AG10803 (cell line): ENCODE measurements around the gene RAP1GAP.

Experiments used
- DNase-seq: peaks from one replicate; pipeline ENCODE4 v3.0.0; 2010; ENCODE audit warnings: low read depth
- H3K4me3 ChIP-seq: 2 replicates; pipeline ENCODE4 v1.5.1; 2011; ENCODE audit warnings: mild to moderate bottlenecking, low read length, control low read depth
- CTCF ChIP-seq: conservative IDR thresholded peaks from 2 replicates; pipeline ENCODE4 v1.5.1; 2011; ENCODE audit warnings: mild to moderate bottlenecking, low read length, control low read depth, inconsistent platforms

The RAP1GAP gene

DNA sequence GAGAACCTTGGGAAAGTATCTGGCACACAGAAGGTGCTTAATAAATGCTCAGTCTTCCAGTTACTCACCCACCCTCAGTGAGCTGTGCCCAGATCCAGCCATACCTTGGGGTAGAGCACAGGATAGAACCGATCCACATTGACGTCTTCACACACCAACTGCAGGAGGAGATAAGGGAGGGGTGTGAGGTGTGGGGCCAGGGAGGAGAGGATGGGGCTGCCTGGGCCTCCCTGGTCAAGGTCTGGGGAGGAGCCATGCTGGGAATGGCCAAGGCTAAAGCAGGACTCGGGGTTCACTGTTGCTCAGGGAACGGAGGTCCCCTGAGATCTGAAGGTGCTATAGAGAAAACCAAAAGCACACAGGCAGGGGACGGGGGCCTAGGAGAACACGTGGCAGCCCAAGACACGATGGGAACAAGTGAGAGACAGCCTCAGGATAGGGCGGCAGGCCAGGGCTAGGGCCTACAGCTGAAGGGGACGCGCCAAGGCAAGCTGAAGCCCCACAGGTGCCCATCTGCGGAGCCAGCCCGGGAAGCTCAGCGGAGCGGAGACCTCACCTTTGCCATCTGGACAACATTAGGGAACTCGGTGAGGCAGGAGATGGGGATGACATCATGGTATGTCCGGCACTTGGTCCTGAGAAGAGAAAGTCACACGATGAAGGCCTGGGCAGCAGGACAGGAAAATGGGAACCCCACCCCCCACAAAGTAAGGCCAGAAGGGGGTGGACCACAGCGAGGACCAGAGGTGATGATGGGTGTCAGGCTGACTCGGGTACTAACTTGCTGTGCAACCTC lies 55.9 kb downstream of the RAP1GAP start:
- DNase-seq = no peak
- no peak for TF ChIP-seq CTCF
- H3K4me3 ChIP-seq = no peak overlapping the region

DNA sequence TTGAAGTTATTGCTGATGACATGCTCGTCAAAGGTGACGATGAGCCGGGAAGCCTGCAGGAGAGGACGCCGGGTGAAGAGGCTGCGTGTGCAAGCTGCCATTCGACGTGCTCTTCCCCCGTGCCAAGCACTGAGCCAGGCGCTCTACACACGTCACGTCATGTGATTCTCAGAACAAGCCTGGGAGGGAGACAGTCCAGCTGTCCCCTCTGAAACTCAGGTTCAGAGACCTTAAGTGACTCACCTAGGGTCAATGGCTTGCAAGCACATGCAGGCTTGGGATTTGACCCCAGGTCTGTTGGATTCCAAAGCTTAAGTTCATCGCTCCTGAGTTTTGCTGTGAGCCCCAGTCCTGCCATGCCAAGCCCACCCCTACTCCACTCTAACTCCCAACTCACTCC lies 57.1 kb downstream of the RAP1GAP start:
- no peak for TF ChIP-seq CTCF
- H3K4me3 ChIP-seq = no peak overlapping the region
- DNase-seq = no peak

DNA sequence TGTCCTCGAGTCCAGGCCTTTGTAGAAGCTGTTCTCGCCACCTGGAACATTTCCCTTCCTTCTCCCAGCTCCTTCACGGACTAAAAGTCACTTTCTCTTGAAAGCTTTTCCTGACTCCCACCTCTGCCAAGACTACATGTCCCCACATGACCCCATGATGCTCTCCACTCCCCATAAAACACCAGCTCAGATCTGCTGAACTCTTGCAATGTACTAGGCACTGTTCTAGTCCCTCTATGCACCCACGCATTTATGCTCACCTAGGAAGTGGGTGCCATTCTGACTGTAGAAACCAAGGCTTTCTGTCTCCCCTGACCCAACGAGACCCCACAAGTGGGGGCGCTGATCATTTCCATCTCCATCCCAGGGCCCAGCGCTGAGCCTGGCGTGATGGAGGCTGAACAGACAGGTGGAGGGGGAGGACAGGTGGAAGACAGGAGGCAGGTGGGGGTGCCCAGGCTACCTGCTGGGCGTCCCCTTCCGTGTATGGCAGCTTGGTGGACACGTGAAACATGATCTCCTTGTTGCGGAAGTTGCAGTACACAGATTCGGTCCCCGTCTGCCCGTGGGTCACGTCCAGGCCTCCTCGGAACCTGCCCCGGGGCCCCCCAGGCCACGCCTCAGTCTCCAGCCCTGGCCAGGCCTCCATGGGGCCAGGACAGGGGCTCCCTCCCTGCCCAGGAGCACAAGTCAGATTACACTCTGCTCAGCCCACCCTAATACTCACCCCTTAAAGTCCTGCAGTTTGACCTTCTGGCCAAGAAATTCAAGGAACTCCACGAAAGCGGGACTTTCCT lies 58.0 kb downstream of the RAP1GAP start:
- no peak for DNase-seq
- TF ChIP-seq CTCF = no peak
- H3K4me3 ChIP-seq = no peak overlapping the region

GRCh38 chr1:21610027-21610426 lies 59.1 kb downstream of the RAP1GAP start:
- H3K4me3 ChIP-seq = no peak overlapping the region
- DNase-seq = no peak
- TF ChIP-seq CTCF = no peak

GRCh38 chr1:21608798-21609197 lies 60.4 kb downstream of the RAP1GAP start:
- DNase-seq = no peak
- no peak overlapping the region for H3K4me3 ChIP-seq

GRCh38 chr1:21607549-21608529 lies 61.3 kb downstream of the RAP1GAP start:
- TF ChIP-seq CTCF = no peak
- DNase-seq = peak; percentile 36
- H3K4me3 ChIP-seq = no peak overlapping the region

More at GRCh38 chr1:21608798-21609197, 60.4 kb downstream of the RAP1GAP start:
- TF ChIP-seq CTCF = no peak
